Measurements from ENCODE around the gene DYSF. TPM values are rescaled to one million over a fixed set of nuclear protein-coding genes. Genes with fewer than 3 reads are reported as not detected.

DYSF gene
- total and polyA plus RNA-seq, 2 donors (not counting 3 experiments of a cell fraction or from before 2014, with no cell fraction given): 50.9 to 152 TPM

DNA sequence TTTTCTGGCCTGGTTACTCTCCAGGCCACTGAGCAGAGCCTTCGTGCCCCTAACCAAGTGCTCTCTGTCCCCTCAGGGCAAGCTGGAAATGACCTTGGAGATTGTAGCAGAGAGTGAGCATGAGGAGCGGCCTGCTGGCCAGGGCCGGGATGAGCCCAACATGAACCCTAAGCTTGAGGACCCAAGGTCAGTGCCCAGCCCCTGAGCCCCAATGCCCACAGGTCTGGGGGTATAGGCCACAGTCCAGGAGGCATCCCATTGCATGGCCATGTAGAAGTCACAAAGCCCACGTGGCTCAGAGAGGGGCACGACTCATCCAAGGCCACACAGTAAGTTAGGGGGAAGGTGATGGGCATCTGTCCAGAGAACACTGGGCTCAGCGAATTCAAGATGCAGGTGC is 227.6 kb downstream of the DYSF start:
- Histone ChIP-seq H3K4me2 (ENCODE audit: insufficient read depth, low read length) (no peak overlapping the region), H2AFZ (ENCODE audit: low read depth, low read length) (no peak overlapping the region), H3K27ac (ENCODE audit: insufficient read depth, low read depth, low read length) (no peak overlapping the region), H3K79me2 (ENCODE audit: control insufficient read depth, insufficient read depth, low read length) (no peaks in the 10 kb centered on the region), H3K9ac (replicated peaks; ENCODE audit: extremely low read depth, insufficient read depth, low read length) (no peak overlapping the region), H3K36me3 (ENCODE audit: control insufficient read depth in 2 of 2, extremely low read depth in 1 of 2, insufficient read depth in 2 of 2, low read length in 2 of 2) (peaks cover 2 to 29% of the 10 kb centered on the region in 2 experiments), H3K4me3 (replicated peaks in 1 of 3; ENCODE audit: insufficient read depth in 1 of 3, low read depth in 1 of 3, low read length in 3 of 3) (no peak overlapping the region), H3K4me1 (ENCODE audit: control insufficient read depth, extremely low read depth, insufficient read depth, low read length) (no peaks in the 10 kb centered on the region), H3K9me1 (replicated peaks; ENCODE audit: control insufficient read depth, extremely low read depth, insufficient read depth, low read length) (no peaks in the 10 kb centered on the region), H3K27me3 (ENCODE audit: control insufficient read depth in 2 of 2, insufficient read depth in 2 of 2, low read length in 2 of 2) (no peaks in the 10 kb centered on the region), H3K9me3 (replicated peaks; ENCODE audit: control insufficient read depth, insufficient read depth, low read length) (no peaks in the 10 kb centered on the region), H4K20me1 (replicated peaks; ENCODE audit: control insufficient read depth, extremely low read depth, insufficient read depth, low read length) (no peaks in the 10 kb centered on the region)
- FAIRE-seq (no peak), DNase-seq (ENCODE audit: low read depth, low spot score) (no peak)
- ChIA-PET CTCF (interaction anchor here (0.6 to 1.0 kb wide), 2 partner anchors 14 to 117 kb away, joined by 3 read pairs; no protein-coding TSS in a partner anchor), POLR2A (no interaction called here)
- dilution Hi-C loops (cut with MboI; ENCODE audit: extremely low pct_ligation_motif_present, low sequenced_read_pairs) (no loop called here), intact Hi-C loops (cut with micrococcal nuclease) (no loop called here)
- TF ChIP-seq, protein P1, sequence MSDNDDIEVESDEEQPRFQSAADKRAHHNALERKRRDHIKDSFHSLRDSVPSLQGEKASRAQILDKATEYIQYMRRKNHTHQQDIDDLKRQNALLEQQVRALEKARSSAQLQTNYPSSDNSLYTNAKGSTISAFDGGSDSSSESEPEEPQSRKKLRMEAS (IDR thresholded peaks at IDR 0.05; ENCODE audit: insufficient read depth, insufficient read length): no peak
- no peak for TF ChIP-seq FOS (IDR thresholded peaks at IDR 0.05; ENCODE audit: borderline replicate concordance, insufficient read depth, low read length)
- TF ChIP-seq GATA2 (IDR thresholded peaks at IDR 0.05; ENCODE audit: insufficient read depth, insufficient read length, low read depth, low read length): no peak
- TF ChIP-seq EZH2 (IDR thresholded peaks at IDR 0.05; ENCODE audit: borderline replicate concordance, low read depth, low read length, severe bottlenecking): no peak
- TF ChIP-seq JUN (IDR thresholded peaks at IDR 0.05; ENCODE audit: borderline replicate concordance, insufficient read depth, insufficient read length, low read depth): no peak
- no peak for TF ChIP-seq POLR2A (IDR thresholded peaks at IDR 0.05; ENCODE audit: low read depth, low read length)
- TF ChIP-seq MYC (IDR thresholded peaks at IDR 0.05; ENCODE audit: low read depth, low read length): no peak
- TF ChIP-seq, protein P2, sequence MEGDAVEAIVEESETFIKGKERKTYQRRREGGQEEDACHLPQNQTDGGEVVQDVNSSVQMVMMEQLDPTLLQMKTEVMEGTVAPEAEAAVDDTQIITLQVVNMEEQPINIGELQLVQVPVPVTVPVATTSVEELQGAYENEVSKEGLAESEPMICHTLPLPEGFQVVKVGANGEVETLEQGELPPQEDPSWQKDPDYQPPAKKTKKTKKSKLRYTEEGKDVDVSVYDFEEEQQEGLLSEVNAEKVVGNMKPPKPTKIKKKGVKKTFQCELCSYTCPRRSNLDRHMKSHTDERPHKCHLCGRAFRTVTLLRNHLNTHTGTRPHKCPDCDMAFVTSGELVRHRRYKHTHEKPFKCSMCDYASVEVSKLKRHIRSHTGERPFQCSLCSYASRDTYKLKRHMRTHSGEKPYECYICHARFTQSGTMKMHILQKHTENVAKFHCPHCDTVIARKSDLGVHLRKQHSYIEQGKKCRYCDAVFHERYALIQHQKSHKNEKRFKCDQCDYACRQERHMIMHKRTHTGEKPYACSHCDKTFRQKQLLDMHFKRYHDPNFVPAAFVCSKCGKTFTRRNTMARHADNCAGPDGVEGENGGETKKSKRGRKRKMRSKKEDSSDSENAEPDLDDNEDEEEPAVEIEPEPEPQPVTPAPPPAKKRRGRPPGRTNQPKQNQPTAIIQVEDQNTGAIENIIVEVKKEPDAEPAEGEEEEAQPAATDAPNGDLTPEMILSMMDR (IDR thresholded peaks at IDR 0.05; ENCODE audit: extremely low read depth in 1 of 2, insufficient read depth in 1 of 2, low read depth in 1 of 2, low read length in 2 of 2): no peak
- TF ChIP-seq POLR2AphosphoS5 (IDR thresholded peaks at IDR 0.05; ENCODE audit: insufficient read depth, low read depth, low read length): no peak
- no TSS peak for BruUV-seq (replicated peaks)

Measured in endothelial cell of umbilical vein (primary cell).